GM23338 (cell line): ENCODE data around the gene ST7L. TPM values are rescaled to one million over a fixed set of nuclear protein-coding genes. Genes with fewer than 3 reads are reported as not detected.
A peak's percentile ranks its signal among the peaks of the same experiment; 100 is the strongest.
"Not testable (repeated sequence)": the region's sequence is repeated elsewhere in the genome, so short reads cannot be mapped to it uniquely, and the experiment has no call there.

Experiments used
- ATAC-seq: fragments of 200-7000 bp; cut with Tn5 transposase; 3 replicates; pipeline ENCODE4 v1.9.1; 2020
- DNase-seq: peaks from one replicate; pipeline ENCODE4 v3.0.0-alpha.2; 2015; ENCODE audit warnings: low spot score
- H2AFZ ChIP-seq: fragments of 200-600 bp; sonication (generic); 2 replicates; pipeline ENCODE4 v1.8.0; 2016; ENCODE audit warnings: antibody characterized with exemption, mild to moderate bottlenecking, moderate library complexity
- H3F3A ChIP-seq: fragments of 200-600 bp; sonication (generic); replicated peaks from 2 replicates; pipeline ENCODE4 v1.8.0; 2017; ENCODE audit warnings: antibody characterized with exemption, mixed run types, low read depth
- H3K27ac ChIP-seq: fragments of 200-600 bp; sonication (generic); 2 replicates; pipeline ENCODE4 v1.6.1; 2016; ENCODE audit warnings: low read depth
- H3K27me3 ChIP-seq: fragments of 200-600 bp; sonication (generic); 2 replicates; pipeline ENCODE4 v1.8.0; 2016; ENCODE audit warnings: mild to moderate bottlenecking, mixed run types, moderate library complexity; ENCODE audit not compliant: insufficient read depth
- H3K36me3 ChIP-seq: fragments of 200-600 bp; sonication (generic); 2 replicates; pipeline ENCODE4 v1.8.0; 2016; ENCODE audit warnings: mild to moderate bottlenecking; ENCODE audit not compliant: insufficient read depth
- H3K4me1 ChIP-seq: fragments of 200-600 bp; sonication (generic); 2 replicates; pipeline ENCODE4 v1.8.0; 2016; ENCODE audit warnings: mild to moderate bottlenecking, moderate library complexity; ENCODE audit not compliant: insufficient read depth
- H3K4me2 ChIP-seq: fragments of 200-600 bp; sonication (generic); 2 replicates; pipeline ENCODE4 v1.7.1; 2017; ENCODE audit warnings: mixed run types
- H3K4me3 ChIP-seq: fragments of 200-600 bp; sonication (generic); 2 replicates; pipeline ENCODE4 v1.6.1; 2016; ENCODE audit warnings: mixed run types
- H3K79me2 ChIP-seq: fragments of 200-600 bp; sonication (generic); replicated peaks from 2 replicates; pipeline ENCODE4 v1.8.0; 2017; ENCODE audit warnings: mild to moderate bottlenecking; ENCODE audit not compliant: insufficient read depth
- H3K9me2 ChIP-seq: fragments of 200-600 bp; sonication (generic); 2 replicates; pipeline ENCODE4 v1.8.0; 2017; ENCODE audit not compliant: insufficient read depth
- H4K20me1 ChIP-seq: fragments of 200-600 bp; sonication (generic); replicated peaks from 2 replicates; pipeline ENCODE4 v1.8.0; 2017; ENCODE audit warnings: mild to moderate bottlenecking; ENCODE audit not compliant: insufficient read depth
- H3K27ac Mint-ChIP-seq: 2 replicates; pipeline ENCODE4 v1.8.0; 2020; ENCODE audit warnings: inconsistent platforms, mild to moderate bottlenecking, moderate library complexity, mixed read lengths
- H3K27me3 Mint-ChIP-seq: 3 replicates; pipeline ENCODE4 v1.8.0; 2022; ENCODE audit warnings: low read depth, mild to moderate bottlenecking, moderate library complexity, mixed read lengths, inconsistent platforms; ENCODE audit not compliant: insufficient read depth, poor library complexity
- H3K36me3 Mint-ChIP-seq: 3 replicates; pipeline ENCODE4 v1.8.0; 2021; ENCODE audit warnings: low read depth, mild to moderate bottlenecking, inconsistent platforms, moderate library complexity, mixed read lengths
- H3K4me1 Mint-ChIP-seq: 3 replicates; pipeline ENCODE4 v1.8.0; 2020; ENCODE audit warnings: mild to moderate bottlenecking, inconsistent platforms, mixed read lengths
- H3K4me3 Mint-ChIP-seq: 3 replicates; pipeline ENCODE4 v1.8.0; 2021; ENCODE audit warnings: moderate library complexity, mild to moderate bottlenecking, inconsistent platforms, mixed read lengths
- H3K9me3 Mint-ChIP-seq: 3 replicates; pipeline ENCODE4 v1.8.0; 2020; ENCODE audit warnings: moderate library complexity, mild to moderate bottlenecking, inconsistent platforms, mixed read lengths
- ETS1 ChIP-seq: IDR thresholded peaks from 2 replicates; pipeline ENCODE4 v1.6.1; 2016; ENCODE audit warnings: antibody characterized with exemption
- EZH2 ChIP-seq: fragments of 200-600 bp; sonication (generic); IDR thresholded peaks from one replicate; pipeline ENCODE4 v1.8.0; 2017; ENCODE audit warnings: antibody characterized with exemption, mild to moderate bottlenecking, low read depth; ENCODE audit not compliant: unreplicated experiment
- JUNB ChIP-seq: IDR thresholded peaks from one replicate; pipeline ENCODE4 v1.6.1; 2016; ENCODE audit warnings: antibody characterized with exemption; ENCODE audit not compliant: unreplicated experiment
- STAT1 ChIP-seq: IDR thresholded peaks from one replicate; pipeline ENCODE4 v1.6.1; 2016; ENCODE audit warnings: antibody characterized with exemption; ENCODE audit not compliant: unreplicated experiment
- ZNF114 ChIP-seq: fragments of 250-450 bp; sonication (Bioruptor Pico); IDR thresholded peaks from 2 replicates; pipeline ENCODE4 v1.5.0; 2020; ENCODE audit warnings: mild to moderate bottlenecking, moderate library complexity
- ZNF331 ChIP-seq: fragments of 250-450 bp; sonication (Bioruptor Pico); IDR thresholded peaks from 2 replicates; pipeline ENCODE4 v1.5.0; 2020; ENCODE audit warnings: low read depth, mild to moderate bottlenecking, moderate library complexity
- polyA plus RNA-seq: library from polyadenylated mRNA; unstranded; fragments of >200 nt; fragmentation: Nextera tagmentation; extraction: Ambion mirVana; gene quantifications from 2 replicates; pipeline ENCODE4 v1.2.1, GENCODE V29; 2016
- total RNA-seq: library from RNA; depleted of rRNA; stranded (reverse); fragments of >200 nt; shearing (Covaris generic); gene quantifications from 2 replicates; pipeline ENCODE4 v1.2.3, GENCODE V29; 2014

Gene ST7L
- total and polyA plus RNA-seq, 2 experiments from 2014 or later = 18.2 to 21.0 TPM

DNA sequence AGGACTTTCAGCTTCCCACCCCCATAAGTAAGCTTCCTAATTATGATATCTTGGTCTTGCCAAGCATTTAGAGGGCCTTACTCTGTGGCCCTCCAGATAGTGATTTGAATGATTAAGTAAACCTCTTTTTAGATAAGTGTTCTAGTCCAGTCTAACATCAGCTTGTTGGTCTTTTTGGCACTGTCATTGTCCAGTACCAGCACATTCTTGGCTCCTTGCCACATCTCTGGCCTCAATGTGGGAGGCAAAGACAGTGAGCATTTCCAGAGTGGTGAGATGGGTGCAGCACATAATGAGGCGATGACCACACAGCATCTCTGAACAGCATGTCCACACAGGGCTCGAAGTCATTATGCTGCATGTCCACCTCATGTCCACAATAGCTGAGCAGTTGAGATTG lies 6.8 kb upstream of the ST7L start:
- H3K9me2 ChIP-seq = no peaks in the 10 kb centered on the region
- no peaks in the 10 kb centered on the region for H3K9me3 Mint-ChIP-seq
- no peaks in the 10 kb centered on the region for H3F3A ChIP-seq
- H2AFZ ChIP-seq = no peak overlapping the region
- H3K4me3 Mint-ChIP-seq = no peak overlapping the region
- 0 out of 2 replicates have a peak, but pooled peaks cover 3% of the 10 kb centered on the region for H3K36me3 ChIP-seq
- H3K36me3 Mint-ChIP-seq = no peaks in the 10 kb centered on the region
- TF ChIP-seq ZNF114 (no peak), JUNB (no peak), STAT1 (no peak), EZH2 (no peak), ZNF331 (CRISPR knock-in tag) (no peak)
- no peak overlapping the region for H3K4me2 ChIP-seq
- peaks cover 7% of the 10 kb centered on the region for H3K4me1 ChIP-seq
- H4K20me1 ChIP-seq = peaks cover 67% of the 10 kb centered on the region
- H3K27ac ChIP-seq = no peak overlapping the region
- no peak overlapping the region for H3K4me3 ChIP-seq
- no peak overlapping the region for H3K27ac Mint-ChIP-seq
- H3K27me3 Mint-ChIP-seq = peaks cover 3% of the 10 kb centered on the region
- no peaks in the 10 kb centered on the region for H3K27me3 ChIP-seq
- ATAC-seq (no peak), DNase-seq (no peak)
- H3K4me1 Mint-ChIP-seq = peaks cover 5% of the 10 kb centered on the region
- H3K79me2 ChIP-seq = peaks cover 100% of the 10 kb centered on the region

GRCh38 chr1:112624493-112624892 lies 5.6 kb upstream of the ST7L start:
- H3K27me3 Mint-ChIP-seq, H3K27ac Mint-ChIP-seq, DNase-seq, H3K36me3 ChIP-seq, H3K27me3 ChIP-seq, H3K4me3 ChIP-seq, H3K4me2 ChIP-seq, H3K4me3 Mint-ChIP-seq, H3K4me1 Mint-ChIP-seq, H3K36me3 Mint-ChIP-seq, H3K9me2 ChIP-seq, H2AFZ ChIP-seq, H3K27ac ChIP-seq, ATAC-seq, H3K9me3 Mint-ChIP-seq, H3F3A ChIP-seq: not testable (repeated sequence)
- H3K79me2 ChIP-seq = peaks cover 98% of the 10 kb centered on the region
- H3K4me1 ChIP-seq = peaks cover 11% of the 10 kb centered on the region
- H4K20me1 ChIP-seq = peaks cover 59% of the 10 kb centered on the region

GRCh38 chr1:112620377-112620695 lies 1.4 kb upstream of the ST7L start:
- Histone ChIP-seq H3K27ac (peak overlapping the region; percentile 98), H3K36me3 (0 out of 2 replicates have a peak, but pooled peaks cover 3% of the 10 kb centered on the region), H3K4me1 (peaks cover 11% of the 10 kb centered on the region), H3K4me2 (peak overlapping the region; percentile 96), H3K9me2 (no peaks in the 10 kb centered on the region), H4K20me1 (peaks cover 21% of the 10 kb centered on the region), H3K27me3 (no peaks in the 10 kb centered on the region), H3F3A (peaks cover 4% of the 10 kb centered on the region; the same call in 1 of the 2 replicates), H3K4me3 (peak overlapping the region; percentile 93), H2AFZ (no peak overlapping the region), H3K79me2 (peaks cover 91% of the 10 kb centered on the region)
- Mint-ChIP-seq H3K27ac (peak overlapping the region; percentile 99), H3K27me3 (peaks cover 10% of the 10 kb centered on the region), H3K36me3 (peaks cover 6% of the 10 kb centered on the region), H3K9me3 (no peaks in the 10 kb centered on the region), H3K4me1 (peaks cover 20% of the 10 kb centered on the region), H3K4me3 (peak overlapping the region; percentile 100)
- DNase-seq = no peak
- TF ChIP-seq ETS1 (no peak), STAT1 (no peak)
- no peak for ATAC-seq
